ENCODE data around the gene FAM200C.

GRCh38 chr5:160379511-160379910, 20.3 kb downstream of the FAM200C start:
- no peak for TF ChIP-seq CBX3 (IDR thresholded peaks at IDR 0.05; ENCODE audit: borderline replicate concordance in 1 of 2, low read length in 2 of 2)
- TF ChIP-seq USF1 (CRISPR knock-in tag; IDR thresholded peaks at IDR 0.05) = no peak
- TF ChIP-seq PKNOX1 (IDR thresholded peaks at IDR 0.05) = no peak
- TF ChIP-seq HOMEZ (CRISPR knock-in tag; IDR thresholded peaks at IDR 0.05) = no peak
- no peak for TF ChIP-seq GTF2E2 (tag; IDR thresholded peaks at IDR 0.05)
- no peak for TF ChIP-seq RAD51 (IDR thresholded peaks at IDR 0.05; ENCODE audit: borderline replicate concordance, low read depth)
- no peak for TF ChIP-seq CREB1 (IDR thresholded peaks at IDR 0.05)
- TF ChIP-seq CREB1 (CRISPR knock-in tag; IDR thresholded peaks at IDR 0.05) = no peak
- TF ChIP-seq EP300 (IDR thresholded peaks at IDR 0.05; ENCODE audit: low read length) = no peak
- no peak for TF ChIP-seq SREBF1 (IDR thresholded peaks at IDR 0.05; ENCODE audit: borderline replicate concordance, low read depth, low read length)
- no peak for TF ChIP-seq PHB (CRISPR knock-in tag; IDR thresholded peaks at IDR 0.05)
- TF ChIP-seq RBM39 (optimal IDR thresholded peaks at IDR 0.05; ENCODE audit: low read depth, low read length) = no peak
- TF ChIP-seq RFX5 (IDR thresholded peaks at IDR 0.05; ENCODE audit: low read depth, low read length) = no peak

All from K562 (cell line).